Tibial nerve (tissue), 4 donors: ENCODE measurements around the gene NXPH3.

Experiments
- CTCF ChIP-seq, 5 experiments: fragments of 200-600 bp in 3 of 5; fragments of 450-650 bp in 2 of 5; sonication (generic) in 3 of 5; IDR thresholded peaks; one replicate each; pipeline ENCODE4 v1.5.1; 2016 to 2019; ENCODE audit warnings: antibody characterized with exemption in 5 of 5, mild to moderate bottlenecking in 3 of 5, moderate library complexity in 2 of 5
- EP300 ChIP-seq, 2 donors: sonication (generic); formaldehyde crosslinking; IDR thresholded peaks; one replicate each; pipeline ENCODE4 v1.6.1; 2017; ENCODE audit warnings: antibody characterized with exemption in 2 of 2, mild to moderate bottlenecking in 1 of 2
- POLR2A ChIP-seq, 2 donors: fragments of 450-650 bp; IDR thresholded peaks; one replicate each; pipeline ENCODE4 v1.6.1; 2017; ENCODE audit warnings: antibody characterized with exemption in 2 of 2, mild to moderate bottlenecking in 2 of 2, moderate library complexity in 2 of 2

GRCh38 chr17:49547566-49547965 lies 28.1 kb upstream of the NXPH3 start:
- TF ChIP-seq EP300 (IDR thresholded peaks at IDR 0.05): peak in 1 of 2 donors; percentile 32
- no peak for TF ChIP-seq POLR2A (IDR thresholded peaks at IDR 0.05)
- TF ChIP-seq CTCF (IDR thresholded peaks at IDR 0.05): no peak
